HUDEP-2 (cell line): ENCODE data around the gene SNAI1.
"Not testable (repeated sequence)": the region's sequence is repeated elsewhere in the genome, so short reads cannot be mapped to it uniquely, and the experiment has no call there.

Experiments
- DNase-seq, 76 experiments: peaks; one replicate each; lab custom pipeline; 2025; ENCODE audit not compliant: unreplicated experiment in 76 of 76; lab: John Stamatoyannopoulos, UW

SNAI1 gene

GRCh38 chr20:49985617-49986016, 2.8 kb downstream of the SNAI1 start:
- DNase-seq = no peak

GRCh38 chr20:49986049-49986448, 3.3 kb downstream of the SNAI1 start:
- DNase-seq = no peak

- DNase-seq = no peak
Observed at GRCh38 chr20:49987015-49987867, 4.5 kb downstream of the SNAI1 start.

- DNase-seq = no peak
Observed at GRCh38 chr20:49987868-49988690, 5.3 kb downstream of the SNAI1 start.

- DNase-seq = no peak
Observed at GRCh38 chr20:49989234-49990065, 6.7 kb downstream of the SNAI1 start.

GRCh38 chr20:49990271-49990720, 7.5 kb downstream of the SNAI1 start:
- no peak for DNase-seq

- DNase-seq = peak in 17 of 76 experiments; percentile 8 to 42 (median 20)
Observed at GRCh38 chr20:49993301-49993751, 10.5 kb downstream of the SNAI1 start.

- DNase-seq = no peak
Observed at GRCh38 chr20:49995586-49995985, 12.8 kb downstream of the SNAI1 start.

GRCh38 chr20:49998478-49999188, 15.9 kb downstream of the SNAI1 start:
- DNase-seq = not testable (repeated sequence)

- DNase-seq = no peak
Observed at GRCh38 chr20:49999329-49999728, 16.5 kb downstream of the SNAI1 start.

GRCh38 chr20:50000548-50001222, 17.9 kb downstream of the SNAI1 start:
- not testable (repeated sequence) for DNase-seq

- no peak for DNase-seq
Observed at GRCh38 chr20:50001784-50002311, 19.1 kb downstream of the SNAI1 start.

- DNase-seq = no peak
Observed at GRCh38 chr20:50003253-50003656, 20.5 kb downstream of the SNAI1 start.

- DNase-seq = no peak
Observed at GRCh38 chr20:50004229-50004628, 21.4 kb downstream of the SNAI1 start.

GRCh38 chr20:50005471-50005981, 22.7 kb downstream of the SNAI1 start:
- no peak for DNase-seq

- DNase-seq = no peak
Observed at GRCh38 chr20:50007369-50007768, 24.6 kb downstream of the SNAI1 start.

- no peak for DNase-seq
Observed at GRCh38 chr20:50008007-50008406, 25.2 kb downstream of the SNAI1 start.

- no peak for DNase-seq
Observed at GRCh38 chr20:50009521-50010454, 27.0 kb downstream of the SNAI1 start.
